ENCODE data around the gene MORC4.

The MORC4 gene

DNA sequence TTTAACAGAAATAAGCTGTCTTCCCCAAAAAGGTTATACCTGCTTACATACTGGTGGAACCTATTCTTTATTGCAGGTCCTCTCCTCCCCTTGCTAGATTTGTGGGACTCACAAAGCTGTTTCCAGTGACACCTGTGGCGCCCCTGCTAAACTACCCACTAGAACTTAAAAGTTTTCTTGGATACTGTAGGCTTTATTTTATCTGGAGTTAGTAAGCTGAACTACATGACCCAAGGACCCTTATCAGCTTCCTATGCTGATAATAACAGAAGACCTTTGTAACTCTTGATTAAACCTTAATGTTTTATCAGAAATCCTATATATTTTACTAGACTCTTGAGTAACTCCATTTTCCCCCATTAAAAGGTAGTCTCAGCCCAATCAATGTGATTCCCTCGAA is 47.5 kb downstream of the MORC4 start:
- DNase-seq = no peak

DNA sequence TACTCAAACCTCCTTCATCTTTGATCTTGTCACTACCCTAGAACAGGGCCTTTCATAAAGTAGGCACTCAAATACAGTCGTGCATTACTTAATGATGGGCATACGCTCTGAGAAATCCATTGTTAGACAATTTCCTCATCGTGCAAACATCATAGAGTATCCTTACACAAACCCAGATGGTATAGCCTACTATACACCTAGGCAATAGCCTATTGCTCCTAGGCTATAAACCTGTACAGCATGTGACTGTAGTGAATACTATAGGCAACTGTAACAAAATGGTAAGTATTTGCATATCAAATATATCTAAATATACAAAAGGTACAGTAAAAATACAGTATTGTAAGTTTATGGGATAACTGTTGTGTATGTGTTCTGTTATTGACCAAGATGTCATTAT is 47.9 kb downstream of the MORC4 start:
- no peak for DNase-seq

GRCh38 chrX:106951230-106951629 is 48.8 kb downstream of the MORC4 start:
- DNase-seq = no peak

- DNase-seq = no peak
Observed at GRCh38 chrX:106950381-106950780, 49.6 kb downstream of the MORC4 start.

DNA sequence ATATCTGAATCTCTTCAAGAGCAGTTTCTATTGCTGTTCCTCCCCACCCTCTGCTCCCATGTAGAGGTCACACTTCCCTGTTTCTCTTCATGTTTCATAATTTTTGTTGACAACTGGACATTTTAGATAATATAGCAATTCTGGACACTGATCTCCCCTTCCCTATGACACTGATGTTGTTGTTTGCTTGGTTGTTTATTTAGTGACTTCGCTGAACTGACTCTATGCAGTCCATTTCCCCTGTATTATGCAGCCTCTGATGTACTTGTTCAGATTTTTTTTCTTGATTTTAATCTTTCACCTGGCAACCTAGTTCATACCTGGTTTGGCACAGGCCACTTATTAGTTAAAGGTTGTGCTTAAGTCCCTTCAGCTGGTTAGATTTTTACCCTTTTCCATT is 50.6 kb downstream of the MORC4 start:
- no peak for DNase-seq

DNA sequence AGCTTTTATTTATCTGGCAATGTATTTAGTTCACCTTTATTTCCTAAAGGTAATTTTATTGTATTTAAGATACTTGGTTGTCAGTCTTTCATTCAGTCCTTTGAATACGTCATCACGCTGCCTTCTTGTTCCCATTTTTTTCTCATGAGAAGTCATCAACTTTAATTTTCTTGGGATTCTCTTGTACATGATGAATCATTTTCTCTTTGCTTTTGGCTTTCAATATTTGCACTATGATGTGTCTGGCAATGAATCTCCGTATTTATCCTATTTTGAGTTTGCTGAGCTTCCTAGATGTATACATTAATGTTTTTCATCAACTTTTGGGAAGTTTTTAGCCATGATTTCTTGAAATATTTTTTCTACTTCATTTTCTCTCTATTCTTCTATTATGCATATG is 51.4 kb downstream of the MORC4 start:
- DNase-seq = no peak

DNA sequence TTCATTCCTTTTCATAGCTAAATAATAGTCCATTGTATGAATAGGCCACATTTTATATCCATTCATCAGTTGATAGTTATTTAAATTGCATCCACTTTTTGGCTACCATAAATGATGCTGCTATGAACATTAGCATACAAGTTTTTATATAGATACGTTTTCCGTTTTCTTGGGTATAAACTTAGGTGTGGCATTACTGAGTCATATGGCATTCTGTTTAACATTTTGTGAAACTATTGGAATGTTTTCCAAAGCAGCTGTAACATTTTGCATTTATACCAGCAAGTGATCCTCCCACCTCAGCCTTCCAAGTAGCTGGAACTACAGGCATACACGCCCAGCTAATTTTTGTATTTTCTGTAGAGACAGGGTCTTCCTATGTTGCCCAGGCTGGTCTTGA is 53.5 kb downstream of the MORC4 start:
- DNase-seq = no peak

GRCh38 chrX:106940068-106940467 is 59.9 kb downstream of the MORC4 start:
- no peak for DNase-seq

- DNase-seq = no peak
Observed at GRCh38 chrX:106939566-106939965, 60.4 kb downstream of the MORC4 start.

DNA sequence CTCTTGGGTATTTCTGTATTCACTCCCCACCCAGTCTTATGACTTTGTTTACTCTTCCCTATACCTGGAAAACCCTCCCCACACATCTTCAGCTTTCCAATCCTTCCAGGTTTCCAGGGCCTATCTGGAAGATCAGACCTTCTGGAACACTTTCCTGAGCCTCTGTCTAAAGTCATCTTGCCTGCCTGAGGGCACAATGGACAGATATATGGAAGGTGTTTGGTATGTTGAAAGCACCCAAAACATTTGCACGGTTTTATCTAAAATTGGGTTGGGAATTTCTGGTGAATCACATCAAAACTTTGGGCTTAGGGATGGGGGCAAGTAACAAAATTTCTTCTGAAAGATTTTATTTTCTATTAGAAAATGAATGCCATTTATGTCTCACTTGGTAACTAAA is 63.8 kb downstream of the MORC4 start:
- no peak for DNase-seq

- DNase-seq = no peak
Observed at GRCh38 chrX:106935175-106935574, 64.8 kb downstream of the MORC4 start.

GRCh38 chrX:106933538-106933961 is 66.5 kb downstream of the MORC4 start:
- DNase-seq = no peak

- no peak for DNase-seq
Observed at GRCh38 chrX:106932960-106933537, 67.0 kb downstream of the MORC4 start.

DNA sequence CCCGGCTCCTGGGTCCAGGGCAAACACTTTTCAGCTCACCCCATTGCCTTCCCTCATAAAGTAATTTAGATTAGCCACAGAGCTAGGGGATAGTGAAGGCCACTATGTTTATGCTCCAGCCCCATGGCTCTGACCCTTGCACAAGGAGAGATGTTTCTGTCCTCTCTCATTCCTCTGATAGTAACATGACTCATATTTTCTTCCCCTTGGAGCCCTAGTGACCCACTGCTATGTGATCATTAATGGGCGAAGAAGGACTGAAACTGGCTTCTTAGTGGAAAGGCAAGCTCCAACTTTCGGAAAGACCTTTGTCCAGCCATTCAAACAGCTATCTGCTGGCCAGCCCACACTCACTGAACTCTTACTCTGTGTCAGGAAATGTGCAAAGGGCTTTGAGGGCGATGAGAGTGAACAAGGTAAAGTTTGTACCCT is 67.5 kb downstream of the MORC4 start:
- DNase-seq = no peak

DNA sequence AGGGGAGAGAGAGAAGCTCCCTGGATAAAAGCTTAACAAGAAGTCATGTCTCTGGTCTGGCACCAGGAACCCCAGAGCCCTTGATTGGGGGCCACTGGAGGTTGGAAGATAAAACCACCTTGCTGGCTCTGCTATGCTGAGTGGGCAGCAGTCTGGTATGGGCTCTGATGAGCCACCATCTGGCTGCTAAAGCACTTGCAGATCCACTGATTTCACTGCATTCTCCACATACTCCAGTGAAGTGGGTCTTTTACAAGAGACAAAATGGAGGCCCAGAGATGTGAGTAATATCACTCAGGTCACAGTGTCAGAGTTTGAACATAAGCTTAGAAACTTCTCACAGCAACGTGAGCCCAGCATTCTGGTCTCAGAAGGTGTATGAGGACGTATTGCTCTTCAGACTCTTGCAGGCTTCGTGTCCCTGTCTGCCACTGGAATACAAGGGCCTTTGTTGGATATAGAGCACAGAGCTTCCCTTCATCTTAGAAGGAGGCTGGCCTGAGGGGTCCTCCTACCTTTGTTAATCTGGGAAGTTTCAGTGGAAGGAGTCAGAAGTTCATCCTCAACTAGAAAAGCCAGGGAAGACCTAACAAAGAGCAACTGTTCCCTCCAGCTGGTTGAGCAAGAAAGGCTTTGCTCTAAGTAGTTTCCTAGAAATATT is 68.1 kb downstream of the MORC4 start:
- DNase-seq = no peak

GRCh38 chrX:106928227-106928626 is 71.8 kb downstream of the MORC4 start:
- DNase-seq = no peak

GRCh38 chrX:106927700-106928099 is 72.3 kb downstream of the MORC4 start:
- no peak for DNase-seq

DNA sequence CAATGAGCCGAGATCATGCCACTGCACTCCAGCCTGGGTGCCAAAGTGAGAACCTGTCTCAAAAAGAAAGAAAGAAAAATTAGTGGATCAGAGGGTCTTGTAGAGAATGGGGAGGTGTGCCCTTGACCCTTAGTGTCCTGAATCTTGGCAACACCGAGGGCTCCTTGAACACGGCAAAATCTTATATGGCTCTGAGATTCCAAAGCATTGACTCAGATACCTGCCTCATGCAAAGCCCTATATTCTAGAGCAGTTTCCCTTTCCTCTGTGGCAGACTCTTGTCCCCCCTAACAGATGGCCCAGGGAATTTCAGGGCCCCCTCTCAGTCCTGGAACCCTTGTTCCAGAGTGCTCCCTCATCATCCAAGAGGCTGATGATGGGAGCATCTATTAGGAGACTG is 73.0 kb downstream of the MORC4 start:
- DNase-seq = no peak

GRCh38 chrX:106921637-106922036 is 78.4 kb downstream of the MORC4 start:
- DNase-seq = no peak

GRCh38 chrX:106919932-106920452 is 80.0 kb downstream of the MORC4 start, which contains the start of gene CLDN2:
Gene CLDN2 (plus strand): TSS chrX:106920402. CDS start chrX:106928229, 7,827 bp downstream.
- DNase-seq = no peak

- no peak for DNase-seq
Observed at GRCh38 chrX:106917830-106918500, 82.0 kb downstream of the MORC4 start.

DNA sequence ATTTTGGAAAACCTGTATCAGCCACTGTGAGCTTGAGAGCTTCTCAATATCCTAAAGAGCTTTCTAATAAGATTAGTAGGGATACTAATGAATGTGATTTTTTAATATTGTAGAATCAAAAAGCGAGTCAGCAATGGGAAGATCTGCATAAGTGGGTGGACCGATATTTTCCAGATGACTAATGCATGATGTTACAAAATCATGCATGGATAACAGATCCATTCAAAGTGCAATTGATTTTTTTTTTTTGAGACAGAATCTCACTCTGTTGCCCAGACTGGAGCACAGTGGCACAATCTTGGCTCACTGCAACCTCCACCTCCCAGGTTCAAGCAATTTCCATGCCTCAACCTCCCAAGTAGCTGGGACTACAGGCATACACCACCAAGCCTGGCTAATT is 87.1 kb downstream of the MORC4 start:
- no peak for DNase-seq

- DNase-seq = no peak
Observed at GRCh38 chrX:106906361-106906760, 93.7 kb downstream of the MORC4 start.

- no peak for DNase-seq
Observed at GRCh38 chrX:106905064-106905708, 94.8 kb downstream of the MORC4 start.
